AG04449 (cell line): ENCODE data around the gene GRID2.

ENCODE experiments used
- CTCF ChIA-PET: fragments of 350-600 bp; formaldehyde crosslinking; extraction: SDS; loops from one replicate; lab custom pipeline; 2021; ENCODE audit warnings: antibody characterized with exemption; lab: Yijun Ruan, JAX
- POLR2A ChIA-PET: fragments of 400-600, 350-600 bp; formaldehyde crosslinking; extraction: SDS; loops from one replicate; lab custom pipeline; 2020; ENCODE audit warnings: antibody characterized with exemption, inconsistent platforms; lab: Yijun Ruan, JAX
- DNase-seq: peaks from one replicate; pipeline ENCODE4 v3.0.0-alpha.2; 2010; ENCODE audit warnings: low read depth, low spot score
- H3K4me3 ChIP-seq: 2 replicates; pipeline ENCODE4 v1.5.1; 2011; ENCODE audit warnings: low read depth, mild to moderate bottlenecking, control low read depth, low read length
- CTCF ChIP-seq: IDR thresholded peaks from one replicate; pipeline ENCODE4 v1.5.1; 2011; ENCODE audit warnings: mild to moderate bottlenecking, moderate library complexity, low read length, control low read depth, inconsistent platforms; ENCODE audit not compliant: insufficient read depth; ENCODE audit errors: missing control alignments

The GRID2 gene

GRCh38 chr4:93396272-93396671, 1092.5 kb downstream of the GRID2 start:
- ChIA-PET CTCF (no interaction called here), POLR2A (no interaction called here)
- TF ChIP-seq CTCF: no peak
- H3K4me3 ChIP-seq: no peak overlapping the region
- no peak for DNase-seq

- no peak for DNase-seq
- TF ChIP-seq CTCF: no peak
- ChIA-PET POLR2A (no interaction called here), CTCF (no interaction called here)
- no peak overlapping the region for H3K4me3 ChIP-seq
These were observed 1099.8 kb downstream of the GRID2 start for GRCh38 chr4:93403571-93403970.

GRCh38 chr4:93407493-93408275, 1103.9 kb downstream of the GRID2 start:
- no peak for TF ChIP-seq CTCF
- CTCF ChIA-PET: no interaction called here
- POLR2A ChIA-PET: no interaction called here
- no peak for DNase-seq
- H3K4me3 ChIP-seq: no peak overlapping the region

GRCh38 chr4:93409035-93409434, 1105.3 kb downstream of the GRID2 start:
- TF ChIP-seq CTCF: no peak
- H3K4me3 ChIP-seq: no peak overlapping the region
- CTCF ChIA-PET: no interaction called here
- DNase-seq: no peak
- POLR2A ChIA-PET: no interaction called here

- ChIA-PET CTCF (no interaction called here), POLR2A (no interaction called here)
- TF ChIP-seq CTCF: no peak
- no peak overlapping the region for H3K4me3 ChIP-seq
- no peak for DNase-seq
These were observed 1110.3 kb downstream of the GRID2 start for GRCh38 chr4:93414041-93414550.

GRCh38 chr4:93416344-93417128, 1112.8 kb downstream of the GRID2 start:
- DNase-seq: no peak
- H3K4me3 ChIP-seq: no peak overlapping the region
- no peak for TF ChIP-seq CTCF
- POLR2A ChIA-PET: no interaction called here
- CTCF ChIA-PET: no interaction called here
